Epithelial cell of esophagus (primary cell): Measurements from ENCODE around the gene CADM1.

ENCODE experiments used
- DNase-seq: peaks from one replicate; pipeline ENCODE4 v3.0.0; 2010; ENCODE audit warnings: low read depth
- H3K4me3 ChIP-seq: 2 replicates; pipeline ENCODE4 v1.5.1; 2011; ENCODE audit warnings: mild to moderate bottlenecking, low read length, control low read depth
- TF ChIP-seq, protein P1 (sequence below): IDR thresholded peaks from 2 replicates; pipeline ENCODE4 v1.5.1; 2011; ENCODE audit warnings: low read depth, mild to moderate bottlenecking, low read length, control low read depth, inconsistent platforms; ENCODE audit not compliant: insufficient read depth; ENCODE audit errors: missing control alignments

The CADM1 gene

GRCh38 chr11:115391160-115391559 lies 113.1 kb downstream of the CADM1 start:
- TF ChIP-seq, protein P1, sequence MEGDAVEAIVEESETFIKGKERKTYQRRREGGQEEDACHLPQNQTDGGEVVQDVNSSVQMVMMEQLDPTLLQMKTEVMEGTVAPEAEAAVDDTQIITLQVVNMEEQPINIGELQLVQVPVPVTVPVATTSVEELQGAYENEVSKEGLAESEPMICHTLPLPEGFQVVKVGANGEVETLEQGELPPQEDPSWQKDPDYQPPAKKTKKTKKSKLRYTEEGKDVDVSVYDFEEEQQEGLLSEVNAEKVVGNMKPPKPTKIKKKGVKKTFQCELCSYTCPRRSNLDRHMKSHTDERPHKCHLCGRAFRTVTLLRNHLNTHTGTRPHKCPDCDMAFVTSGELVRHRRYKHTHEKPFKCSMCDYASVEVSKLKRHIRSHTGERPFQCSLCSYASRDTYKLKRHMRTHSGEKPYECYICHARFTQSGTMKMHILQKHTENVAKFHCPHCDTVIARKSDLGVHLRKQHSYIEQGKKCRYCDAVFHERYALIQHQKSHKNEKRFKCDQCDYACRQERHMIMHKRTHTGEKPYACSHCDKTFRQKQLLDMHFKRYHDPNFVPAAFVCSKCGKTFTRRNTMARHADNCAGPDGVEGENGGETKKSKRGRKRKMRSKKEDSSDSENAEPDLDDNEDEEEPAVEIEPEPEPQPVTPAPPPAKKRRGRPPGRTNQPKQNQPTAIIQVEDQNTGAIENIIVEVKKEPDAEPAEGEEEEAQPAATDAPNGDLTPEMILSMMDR, result no peak
- H3K4me3 ChIP-seq, result no peak overlapping the region
- no peak for DNase-seq

DNA sequence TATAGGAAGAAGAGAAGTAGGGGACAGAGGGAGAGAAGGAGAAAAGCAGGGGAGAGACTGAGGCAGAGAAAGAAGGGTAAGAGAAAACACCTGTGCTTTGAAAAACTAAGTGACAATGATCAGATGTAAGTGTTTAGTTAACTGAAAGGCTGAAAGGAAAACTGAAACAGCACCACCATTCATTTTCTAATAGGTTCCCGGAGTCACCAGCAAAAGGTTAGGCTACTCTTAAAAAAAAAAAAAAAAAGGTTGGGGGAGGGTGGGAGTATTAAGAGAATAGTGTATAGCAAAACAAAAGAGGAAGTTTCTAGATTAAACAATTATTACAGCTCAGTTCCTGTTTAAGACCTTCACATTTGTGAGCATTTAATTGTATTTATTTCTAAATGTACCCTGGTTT lies 113.8 kb downstream of the CADM1 start:
- TF ChIP-seq, protein P1, result no peak
- DNase-seq, result no peak

GRCh38 chr11:115389790-115390189 lies 114.4 kb downstream of the CADM1 start:
- no peak for DNase-seq
- TF ChIP-seq, protein P1, result no peak
- no peak overlapping the region for H3K4me3 ChIP-seq

More for the DNA sequence above, 113.8 kb downstream of the CADM1 start:
- no peak overlapping the region for H3K4me3 ChIP-seq

DNA sequence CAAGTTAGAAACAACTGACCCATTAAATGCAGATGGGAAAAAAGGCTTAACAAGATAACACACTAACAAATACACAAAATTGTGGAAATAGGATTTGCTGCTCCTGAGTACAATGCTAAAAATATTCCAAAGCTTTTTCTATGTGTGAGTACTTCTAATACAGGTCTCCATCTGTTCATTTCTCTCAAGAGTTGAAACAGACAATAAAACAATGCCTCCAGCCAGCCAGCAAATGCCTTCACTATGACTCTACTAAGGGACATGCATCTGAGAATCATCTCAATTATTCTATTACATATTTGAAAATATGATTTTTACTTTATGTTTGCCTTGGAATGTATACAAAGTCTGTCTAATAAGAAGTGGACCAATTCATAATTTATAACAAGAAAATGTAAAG lies 119.0 kb downstream of the CADM1 start:
- no peak overlapping the region for H3K4me3 ChIP-seq
- TF ChIP-seq, protein P1, result no peak
- DNase-seq, result no peak

GRCh38 chr11:115384236-115384635 lies 120.0 kb downstream of the CADM1 start:
- DNase-seq, result no peak
- TF ChIP-seq, protein P1, result no peak

GRCh38 chr11:115383431-115383830 lies 120.8 kb downstream of the CADM1 start:
- no peak overlapping the region for H3K4me3 ChIP-seq
- TF ChIP-seq, protein P1, result no peak
- no peak for DNase-seq

More at GRCh38 chr11:115384236-115384635, 120.0 kb downstream of the CADM1 start:
- H3K4me3 ChIP-seq, result no peak overlapping the region

DNA sequence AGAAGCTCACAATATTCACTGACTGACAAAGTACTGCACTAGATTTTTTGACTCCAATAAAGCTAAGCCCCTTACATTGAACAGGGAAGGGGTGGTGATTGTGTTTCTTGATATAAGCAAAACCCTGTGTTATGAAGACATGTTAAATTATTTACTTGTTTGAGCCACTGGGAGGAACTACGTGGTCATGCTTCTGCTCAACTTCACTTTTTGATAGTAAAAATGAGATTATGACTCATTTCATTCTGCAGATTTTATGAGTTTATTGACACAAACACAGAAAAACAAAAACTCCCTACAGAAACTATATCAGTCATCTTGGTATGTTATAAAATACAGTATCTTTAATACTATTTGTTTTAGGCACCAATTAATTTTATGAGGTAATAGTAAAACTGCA lies 124.7 kb downstream of the CADM1 start:
- TF ChIP-seq, protein P1, result no peak
- no peak for DNase-seq
- no peak overlapping the region for H3K4me3 ChIP-seq
